HG02973 (cell line): ENCODE measurements around the gene NPIPA1.
A peak's percentile ranks its signal among the peaks of the same experiment; 100 is the strongest.
"Not testable (repeated sequence)": the region's sequence is repeated elsewhere in the genome, so short reads cannot be mapped to it uniquely, and the experiment has no call there.

Experiments used
- ATAC-seq: cut with Tn5 transposase; IDR thresholded peaks from one replicate; pipeline ENCODE4 v1.9.1; 2021; ENCODE audit warnings: moderate library complexity; ENCODE audit not compliant: unreplicated experiment

NPIPA1 gene

DNA sequence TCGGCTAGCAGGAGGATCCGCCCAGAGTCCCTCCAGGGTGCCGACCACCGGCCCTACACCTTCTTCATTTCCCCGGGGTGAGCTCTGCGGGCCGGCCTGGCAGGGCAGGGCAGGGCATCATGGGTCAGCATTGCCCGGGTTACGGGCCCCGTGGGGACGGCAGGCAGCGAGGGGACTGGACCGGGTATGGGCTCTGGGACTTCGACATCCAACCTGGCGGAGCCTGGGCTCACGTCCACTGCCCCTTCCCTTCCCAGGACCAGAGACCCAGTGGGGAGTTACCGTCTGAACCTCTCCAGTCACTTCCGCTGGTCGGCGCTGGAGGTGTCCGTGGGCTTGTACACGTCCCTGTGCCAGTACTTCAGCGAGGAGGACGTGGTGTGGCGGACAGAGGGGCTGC, 7.0 kb upstream of the NPIPA1 start:
- ATAC-seq, result not testable (repeated sequence)

DNA sequence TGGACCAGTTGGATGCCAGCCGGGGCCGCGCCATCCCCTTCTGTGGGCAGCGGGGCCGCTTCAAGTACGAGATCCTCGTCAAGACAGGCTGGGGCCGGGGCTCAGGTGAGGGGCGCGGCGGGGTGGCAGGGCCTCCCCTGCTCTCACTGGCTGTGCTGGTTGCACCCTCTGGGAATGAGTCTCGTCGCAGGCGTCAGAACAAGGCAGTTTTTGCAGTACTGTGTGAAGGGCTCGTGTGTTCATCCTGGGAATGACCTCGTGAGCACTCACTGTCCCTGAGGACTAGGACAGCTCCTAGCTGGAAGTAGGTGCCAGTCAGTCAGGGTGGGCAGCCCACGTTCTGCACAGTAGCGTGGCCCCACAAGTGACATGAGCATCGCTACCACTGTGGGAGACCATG, 6.3 kb upstream of the NPIPA1 start:
- not testable (repeated sequence) for ATAC-seq

DNA sequence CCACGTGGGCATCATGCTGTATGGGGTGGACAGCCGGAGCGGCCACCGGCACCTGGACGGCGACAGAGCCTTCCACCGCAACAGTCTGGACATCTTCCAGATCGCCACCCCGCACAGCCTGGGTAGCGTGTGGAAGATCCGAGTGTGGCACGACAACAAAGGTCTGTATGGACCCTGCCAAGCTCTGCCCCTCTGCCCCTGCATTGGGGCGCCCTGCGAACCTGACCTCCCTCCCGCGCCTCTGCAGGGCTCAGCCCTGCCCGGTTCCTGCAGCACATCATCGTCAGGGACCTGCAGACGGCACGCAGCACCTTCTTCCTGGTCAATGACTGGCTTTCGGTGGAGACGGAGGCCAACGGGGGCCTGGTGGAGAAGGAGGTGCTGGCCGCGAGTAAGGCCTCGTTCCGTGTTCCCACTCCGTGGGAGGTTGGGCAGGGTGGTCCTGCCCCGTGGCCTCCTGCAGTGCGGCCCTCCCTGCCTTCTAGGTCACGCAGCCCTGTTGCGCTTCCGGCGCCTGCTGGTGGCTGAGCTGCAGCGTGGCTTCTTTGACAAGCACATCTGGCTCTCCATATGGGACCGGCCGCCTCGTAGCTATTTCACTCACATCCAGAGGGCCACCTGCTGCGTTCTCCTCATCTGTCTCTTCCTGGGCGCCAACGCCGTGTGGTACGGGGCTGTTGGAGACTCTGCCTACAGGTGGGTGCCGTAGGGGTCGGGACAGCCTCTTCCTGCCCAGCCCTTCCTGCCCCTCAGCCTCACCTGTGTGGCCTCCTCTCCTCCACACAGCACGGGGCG, 4.5 kb upstream of the NPIPA1 start:
- not testable (repeated sequence) for ATAC-seq

DNA sequence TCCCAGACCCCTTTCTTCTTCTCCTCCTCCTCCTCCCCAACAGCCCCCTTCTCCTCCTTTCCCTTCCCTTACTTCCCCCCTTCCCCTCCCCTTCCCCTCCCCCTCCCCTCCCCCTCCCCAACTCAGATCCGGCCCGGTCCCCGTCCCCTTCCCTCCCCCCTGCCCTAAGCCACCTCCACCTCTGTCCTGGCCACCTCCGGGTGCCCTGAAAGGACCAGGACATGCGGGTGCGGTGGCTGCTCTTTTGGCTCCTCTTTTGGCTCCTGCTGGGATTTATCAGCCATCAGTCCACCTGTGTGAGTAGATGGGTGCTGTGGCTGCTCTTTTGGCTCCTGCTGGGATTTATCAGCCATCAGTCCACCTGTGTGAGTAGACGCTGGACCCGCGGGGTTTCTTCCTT, 751 bp downstream of the NPIPA1 start:
- ATAC-seq, result not testable (repeated sequence)

DNA sequence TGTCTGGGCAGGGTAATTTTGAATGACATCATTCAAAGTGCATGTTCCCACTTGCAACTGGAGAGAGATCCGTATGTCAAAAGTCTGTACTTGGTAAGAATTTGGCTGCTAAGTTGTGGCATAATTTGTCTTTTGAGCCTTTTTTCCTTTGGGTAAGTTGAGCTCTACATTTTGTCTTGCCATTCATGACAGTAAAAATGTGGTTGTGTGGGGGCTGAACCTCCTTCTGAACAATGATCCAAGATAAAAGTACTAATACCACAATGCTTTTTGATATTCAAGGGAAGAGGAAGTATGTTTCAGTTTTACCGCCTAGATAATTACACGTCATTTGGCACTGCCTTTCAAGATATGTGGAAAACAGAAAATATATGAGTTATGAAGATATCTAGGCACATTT, 5.4 kb downstream of the NPIPA1 start:
- not testable (repeated sequence) for ATAC-seq

DNA sequence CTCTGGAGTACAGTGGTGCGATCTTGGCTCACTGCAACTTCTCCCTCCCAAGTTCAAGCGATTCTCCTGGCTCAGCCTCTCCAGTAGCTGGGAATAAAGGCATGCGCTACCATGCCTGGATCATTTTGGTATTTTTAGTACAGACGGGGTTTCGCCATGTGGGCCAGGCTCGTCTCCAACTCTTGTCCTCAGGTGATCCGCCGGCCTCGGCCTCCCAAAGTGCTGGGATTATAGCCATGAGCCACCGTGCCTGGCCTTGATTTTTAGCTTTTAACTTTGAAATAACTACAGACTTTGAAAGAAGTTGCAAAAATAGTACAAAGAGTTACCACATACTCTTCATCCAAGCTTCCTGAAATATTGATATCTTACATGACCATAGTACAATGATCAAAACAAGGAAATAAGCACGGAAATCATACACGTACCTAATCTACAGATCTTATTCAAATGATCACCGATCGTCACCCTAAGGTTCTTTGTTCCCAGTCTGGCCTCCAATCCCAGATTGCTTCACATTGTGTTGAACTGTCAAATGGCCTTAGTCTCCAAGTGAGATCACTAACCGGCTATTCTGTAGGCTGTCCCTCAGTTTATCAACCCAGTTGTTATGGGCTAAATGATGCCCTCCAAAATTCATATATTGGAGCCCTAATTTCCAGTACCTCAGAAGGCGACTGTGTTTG, 18.4 kb downstream of the NPIPA1 start:
- ATAC-seq, result no peak

DNA sequence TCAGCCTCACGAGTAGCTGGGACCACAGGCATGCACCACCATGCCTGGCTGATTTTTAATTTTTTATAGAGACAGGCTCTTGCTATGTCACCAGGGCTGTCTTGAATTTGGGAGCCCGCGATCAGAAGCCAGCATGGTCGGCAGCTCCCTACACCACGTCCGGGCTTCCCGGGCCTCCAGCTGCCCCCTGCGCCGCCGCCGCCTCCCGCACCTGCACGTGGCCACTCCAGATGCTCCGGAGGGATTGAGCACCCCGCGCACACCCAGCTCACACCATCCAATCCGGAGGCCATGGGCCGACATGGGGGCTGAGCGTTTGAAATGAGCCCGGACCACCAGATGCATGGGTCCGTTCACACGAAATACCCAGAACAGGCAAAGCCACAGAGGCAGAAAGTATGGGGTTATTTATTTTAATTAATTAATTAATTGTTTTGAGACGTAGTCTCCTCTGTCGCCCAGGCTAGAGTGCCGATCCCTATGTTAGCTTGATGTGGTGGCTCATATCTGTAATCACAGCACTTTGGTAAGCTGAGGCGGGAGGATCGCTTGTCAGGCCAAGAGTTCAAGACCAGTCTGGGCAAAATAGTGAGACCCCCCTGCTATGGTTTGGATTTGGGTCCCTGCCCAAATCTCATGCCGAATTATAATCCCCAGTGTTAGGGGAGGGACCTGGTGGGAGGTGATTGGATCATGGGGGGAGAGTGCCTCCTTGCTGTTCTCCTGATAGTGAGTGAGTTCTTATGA, 20.5 kb downstream of the NPIPA1 start:
- no peak for ATAC-seq

DNA sequence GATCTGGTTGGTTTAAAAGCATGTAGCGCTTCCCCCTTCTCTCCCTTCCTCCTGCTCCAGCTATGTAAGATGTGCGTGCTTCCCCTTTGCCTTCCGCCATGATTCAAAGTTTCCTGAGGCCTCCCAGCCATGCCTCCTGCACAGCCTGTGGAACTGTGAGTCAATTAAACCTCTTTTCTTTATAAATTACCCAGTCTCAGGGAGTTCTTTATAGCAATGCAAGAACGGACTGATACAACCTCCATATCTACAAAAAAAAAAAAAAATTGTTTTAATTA, 21.0 kb downstream of the NPIPA1 start:
- ATAC-seq, result no peak

DNA sequence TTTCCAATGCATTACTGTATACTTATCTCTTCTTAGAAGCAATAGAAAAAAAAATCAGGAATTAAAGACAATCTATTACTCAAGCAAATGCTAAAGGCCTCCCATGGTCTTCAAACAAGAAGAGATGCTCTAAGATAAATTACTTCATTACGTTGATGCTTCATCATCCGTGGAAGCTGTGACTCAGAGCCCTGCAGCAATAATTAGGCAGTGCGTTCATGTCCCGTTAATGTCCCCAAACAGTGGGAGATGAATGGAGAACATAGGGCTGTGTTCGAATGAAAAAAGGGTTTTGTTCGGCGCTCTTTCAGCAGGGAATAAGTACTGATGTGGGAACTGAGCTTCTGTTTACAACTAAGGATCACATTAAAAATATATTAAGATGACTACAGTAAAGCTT, 21.7 kb downstream of the NPIPA1 start:
- no peak for ATAC-seq

DNA sequence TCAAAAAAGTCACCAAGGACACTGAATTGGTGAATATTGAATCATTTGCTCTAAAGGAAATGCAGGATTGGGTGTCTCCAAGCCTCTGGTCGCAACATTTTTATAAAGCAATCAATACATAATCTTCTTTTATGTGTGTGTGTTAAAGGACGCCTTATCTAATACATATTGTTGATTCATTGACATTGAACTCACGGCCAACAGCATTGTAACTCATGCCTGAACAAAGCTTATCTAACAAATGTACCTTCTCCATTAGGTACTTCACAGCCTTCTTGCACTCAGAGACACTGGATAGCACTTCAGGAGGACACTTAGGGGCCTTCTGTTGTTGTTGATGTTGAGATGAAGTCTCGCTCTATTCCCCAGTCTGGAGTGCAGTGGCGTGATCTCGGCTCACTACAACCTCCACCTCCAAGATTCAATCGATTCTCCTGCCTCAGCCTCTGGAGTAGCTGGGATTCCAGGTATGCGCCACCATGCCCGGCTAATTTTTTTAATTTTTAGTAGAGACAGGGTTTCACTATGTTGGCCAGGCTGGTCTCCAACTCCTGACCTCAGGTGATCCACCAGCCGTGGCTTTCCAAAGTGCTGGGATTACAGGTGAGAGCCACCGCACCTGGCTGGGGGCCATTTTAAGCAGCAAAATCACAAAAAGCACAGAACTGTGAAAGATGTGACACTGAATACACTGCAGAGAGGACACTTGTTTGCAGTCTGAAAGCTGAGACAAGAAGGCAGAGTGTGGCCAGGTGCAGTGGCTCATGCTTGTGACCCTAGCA, 24.4 kb downstream of the NPIPA1 start:
- no peak for ATAC-seq

DNA sequence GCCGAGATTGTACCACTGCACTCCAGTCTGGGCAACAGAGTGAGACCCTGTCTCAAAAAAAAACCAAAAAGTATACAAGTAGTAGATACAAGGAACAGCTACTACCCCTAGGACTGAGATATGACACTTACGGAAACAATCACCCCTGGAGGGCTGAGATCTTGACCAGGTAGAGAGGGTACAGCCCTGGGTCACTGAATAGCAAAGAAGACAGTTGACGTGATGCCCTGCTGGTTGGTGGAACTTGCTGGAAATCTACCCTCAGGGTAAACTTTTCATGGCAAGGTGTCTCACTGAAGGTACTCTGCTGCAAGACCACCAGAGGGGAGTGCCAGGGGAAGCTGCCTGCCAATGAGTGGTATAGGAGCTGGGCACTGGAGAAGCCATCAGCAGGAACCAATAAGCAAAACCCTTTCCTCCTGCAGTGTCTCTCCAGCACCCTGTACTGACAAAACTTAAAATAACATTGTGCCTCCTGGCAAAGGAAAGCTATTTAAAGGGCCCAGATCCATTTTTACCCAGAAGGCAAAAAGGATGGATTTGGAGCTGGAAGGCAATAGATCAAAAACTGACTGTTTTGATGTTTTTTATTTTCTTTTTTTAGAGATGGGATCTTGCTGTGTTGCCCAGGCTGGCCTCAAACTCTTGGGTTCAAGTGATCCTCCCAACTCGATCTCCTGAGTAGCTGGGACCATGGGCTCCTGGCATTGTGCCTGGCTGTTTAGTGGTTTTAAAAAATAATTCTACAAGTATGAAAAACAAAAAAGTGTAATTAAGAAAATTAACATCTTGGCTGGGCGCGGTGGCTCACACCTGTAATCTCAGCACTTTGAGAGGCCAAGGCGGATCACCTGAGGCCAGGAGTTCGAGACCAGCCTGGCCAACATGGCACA, 26.3 kb downstream of the NPIPA1 start:
- no peak for ATAC-seq

DNA sequence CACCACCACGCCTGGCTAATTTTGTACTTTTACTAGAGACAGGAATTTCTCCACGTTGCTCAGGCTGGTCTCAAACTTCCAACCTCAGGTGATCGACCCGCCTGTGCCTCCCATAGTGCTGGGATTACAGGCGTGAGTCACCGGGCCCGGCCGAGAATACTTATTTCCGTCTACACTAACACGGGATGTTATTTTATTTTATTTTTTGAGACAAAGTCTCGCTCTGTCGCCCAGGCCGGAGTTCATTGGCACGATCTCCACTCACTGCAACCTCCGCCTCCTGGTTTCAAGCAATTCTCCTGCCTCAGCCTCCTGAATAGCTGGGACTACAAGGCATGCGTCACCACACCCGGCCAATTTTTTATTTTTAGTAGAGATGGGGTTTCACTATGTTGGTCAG, 28.1 kb downstream of the NPIPA1 start:
- no peak for ATAC-seq

DNA sequence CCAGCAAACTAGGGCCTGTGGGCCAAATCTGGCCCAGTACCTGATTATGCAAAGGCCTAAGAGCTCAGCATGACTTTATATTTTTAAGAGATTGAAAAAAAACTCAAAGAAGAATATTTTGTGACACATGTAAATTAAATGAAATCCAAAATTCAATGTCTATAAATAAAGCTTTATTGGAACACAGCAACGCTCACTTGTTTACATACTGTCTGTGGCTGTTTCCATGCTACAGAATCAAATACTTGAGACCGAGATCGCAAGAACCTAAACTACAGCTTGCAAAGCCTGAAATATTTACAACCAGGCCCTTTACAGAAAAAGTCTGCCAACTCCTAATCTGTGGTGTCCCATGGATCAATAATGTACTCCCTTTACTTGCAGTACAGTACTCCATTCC, 32.6 kb downstream of the NPIPA1 start:
- not testable (repeated sequence) for ATAC-seq

DNA sequence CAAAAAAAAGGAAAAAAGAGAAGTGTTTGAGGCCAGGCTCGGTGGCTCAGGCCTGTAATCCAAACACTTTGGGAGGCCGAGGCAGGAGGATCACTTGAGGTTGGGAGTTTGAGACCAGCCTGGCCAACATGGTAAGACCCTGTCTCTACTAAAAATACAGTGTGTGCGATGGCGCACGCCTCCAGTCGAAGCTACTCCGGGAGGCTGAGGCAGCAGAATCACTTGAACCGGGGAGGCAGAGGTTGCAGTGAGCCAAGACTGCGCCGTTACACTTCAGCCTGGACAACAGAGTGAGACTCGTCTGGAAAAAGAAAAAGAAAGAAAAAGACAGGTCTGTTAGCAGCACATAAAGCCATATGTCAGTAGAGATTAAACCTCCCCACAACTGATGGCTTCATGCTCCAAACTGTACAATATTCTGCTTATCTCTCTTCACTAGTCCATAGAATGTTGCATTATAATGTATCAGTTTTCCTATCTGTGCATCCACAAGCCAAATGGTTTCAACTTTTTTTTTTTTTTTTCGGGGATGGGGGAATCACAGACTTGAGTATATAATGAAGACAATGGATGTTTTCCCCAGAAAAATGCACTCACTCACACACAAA, 34.5 kb downstream of the NPIPA1 start:
- ATAC-seq, result not testable (repeated sequence)

DNA sequence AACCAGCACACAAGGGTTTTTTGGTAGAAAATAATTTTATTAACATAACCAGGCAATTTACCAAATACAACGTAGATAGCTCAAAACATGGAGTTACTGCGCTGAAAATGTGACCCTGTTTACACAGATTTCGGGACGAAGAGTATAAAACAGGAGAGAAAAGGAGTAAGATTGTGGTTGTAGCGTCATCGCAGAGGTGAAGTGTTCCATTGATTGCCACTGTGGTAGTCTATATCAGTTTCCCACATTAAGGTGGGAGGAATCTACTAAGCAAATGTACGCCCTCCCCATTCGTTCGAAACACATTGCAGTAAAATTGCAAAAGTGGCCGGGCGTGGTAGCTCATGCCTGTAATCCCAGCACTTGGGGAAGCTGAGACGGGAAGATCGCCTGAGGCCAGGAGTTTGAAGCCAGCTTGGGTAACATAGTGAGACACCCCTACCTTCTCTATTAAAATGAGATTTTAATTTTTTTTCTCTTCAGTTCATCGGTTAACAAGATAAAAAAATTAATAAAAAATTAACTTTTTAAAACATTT, 36.6 kb downstream of the NPIPA1 start:
- not testable (repeated sequence) for ATAC-seq

DNA sequence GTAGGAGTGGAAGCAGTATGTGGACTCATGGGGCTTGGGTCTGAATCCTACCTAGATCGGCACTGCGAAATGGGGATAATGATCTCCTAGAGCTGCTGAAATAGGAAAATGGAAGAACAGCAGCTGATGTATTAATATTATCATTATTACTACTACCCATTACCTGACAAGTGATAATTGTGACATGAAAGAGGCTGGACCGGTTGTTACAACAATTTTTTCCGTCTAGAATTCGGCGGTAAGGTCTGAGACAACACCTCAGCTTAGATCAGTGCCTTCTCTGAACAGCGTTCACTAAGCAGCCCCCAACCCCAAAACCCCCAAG, 37.0 kb downstream of the NPIPA1 start:
- ATAC-seq, result not testable (repeated sequence)

DNA sequence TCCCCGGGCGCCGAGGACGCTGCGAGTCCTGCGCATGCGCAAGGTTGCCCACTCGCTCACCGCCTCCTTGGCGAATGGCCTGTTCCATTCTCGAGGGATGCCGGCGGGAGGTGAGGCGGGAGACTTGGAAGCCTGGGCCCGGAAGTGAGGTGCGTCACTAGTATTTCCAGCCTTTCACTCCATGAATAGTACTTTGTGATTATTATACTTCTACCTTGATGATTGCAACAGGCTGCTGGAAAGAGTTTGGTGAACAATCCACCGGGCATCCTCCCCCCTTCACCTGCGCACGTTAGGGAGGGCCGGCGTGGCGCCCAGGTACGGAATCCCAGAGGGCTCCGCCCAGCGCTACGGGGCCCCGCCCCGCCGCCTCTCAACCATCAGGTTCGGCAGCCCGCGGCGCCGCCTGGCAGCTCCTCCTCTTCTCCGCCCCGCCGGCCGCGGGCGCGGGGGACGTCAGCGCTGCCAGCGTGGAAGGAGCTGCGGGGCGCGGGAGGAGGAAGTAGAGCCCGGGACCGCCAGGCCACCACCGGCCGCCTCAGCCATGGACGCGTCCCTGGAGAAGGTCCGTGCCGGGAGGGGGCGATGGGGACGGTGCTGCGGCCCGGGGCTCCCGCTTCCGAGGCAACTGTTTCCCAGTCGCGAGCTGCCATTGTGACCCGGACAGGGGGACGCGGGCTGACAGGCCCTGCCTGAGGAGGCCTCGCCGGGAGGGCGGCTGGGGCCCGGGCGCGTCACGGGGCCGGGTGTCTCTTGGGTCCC, 37.6 kb downstream of the NPIPA1 start, which contains the start of gene PDXDC1:
PDXDC1 (plus strand) TSS at position 371 of the 762 bp plus-strand sequence; CDS start at position 545, 174 bp downstream.
- ATAC-seq, result peak; percentile 92

DNA sequence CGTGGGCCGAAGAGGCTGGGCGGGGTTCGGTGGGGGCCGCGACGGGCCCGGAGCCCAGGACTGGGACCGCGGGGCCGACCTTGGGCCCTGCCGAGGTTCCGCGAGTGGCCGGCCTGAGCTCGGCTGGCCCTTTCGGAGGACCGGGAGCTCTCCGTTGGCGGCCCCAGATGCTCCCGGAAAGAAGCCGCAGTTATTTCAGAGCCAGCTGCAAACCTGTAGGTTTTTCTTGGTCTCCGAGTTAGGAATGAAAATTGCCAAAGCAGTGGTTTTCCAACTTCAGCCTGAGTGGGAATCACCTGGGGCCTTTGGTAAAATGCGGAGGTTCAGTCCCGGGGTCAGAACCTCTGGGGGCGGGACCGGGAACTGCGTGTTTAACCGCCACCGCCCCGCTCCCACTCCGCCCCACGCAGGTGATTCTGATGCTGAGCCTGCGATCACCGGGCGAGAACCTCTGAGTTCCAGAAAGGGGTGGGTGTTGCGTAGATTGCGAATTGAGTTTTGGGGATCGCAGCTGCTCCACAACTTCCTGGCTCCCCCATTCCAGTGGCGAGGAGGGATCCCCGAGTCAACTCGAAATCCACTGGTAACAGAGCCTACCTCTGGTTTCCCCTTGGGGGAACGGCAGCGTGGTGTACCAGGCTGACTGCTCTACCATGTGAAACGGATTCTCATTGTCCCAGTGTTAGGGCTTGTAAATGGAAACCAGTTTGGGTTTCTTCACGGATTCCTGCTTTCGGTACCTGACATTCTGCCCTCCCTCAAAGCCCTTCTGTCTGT, 38.4 kb downstream of the NPIPA1 start:
- ATAC-seq, result peak; percentile 14
